Ishikawa (cell line): ENCODE results near the gene PRKN.

Experiments
- CEBPB ChIP-seq: IDR thresholded peaks from 2 replicates; pipeline ENCODE4 v1.6.1; 2012
- CREB1 ChIP-seq: IDR thresholded peaks from 2 replicates; pipeline ENCODE4 v1.6.1; 2012; ENCODE audit warnings: low read depth
- EGR1 ChIP-seq: IDR thresholded peaks from 2 replicates; pipeline ENCODE4 v1.6.1; 2012
- EP300 ChIP-seq: IDR thresholded peaks from 2 replicates; pipeline ENCODE4 v1.6.1; 2012; ENCODE audit warnings: borderline replicate concordance
- FOXM1 ChIP-seq: IDR thresholded peaks from 2 replicates; pipeline ENCODE4 v1.6.1; 2012; ENCODE audit warnings: low read depth, borderline replicate concordance
- NFIC ChIP-seq: IDR thresholded peaks from 2 replicates; pipeline ENCODE4 v1.6.1; 2012
- RAD21 ChIP-seq: IDR thresholded peaks from 2 replicates; pipeline ENCODE4 v1.6.1; 2012; ENCODE audit warnings: low read depth
- TAF1 ChIP-seq: IDR thresholded peaks from 2 replicates; pipeline ENCODE4 v1.6.1; 2012; ENCODE audit warnings: low read depth, mild to moderate bottlenecking
- TCF12 ChIP-seq: IDR thresholded peaks from 2 replicates; pipeline ENCODE4 v1.6.1; 2012; ENCODE audit warnings: low read depth
- TEAD4 ChIP-seq: IDR thresholded peaks from 2 replicates; pipeline ENCODE4 v1.6.1; 2012
- YY1 ChIP-seq: IDR thresholded peaks from 2 replicates; pipeline ENCODE4 v1.6.1; 2012; ENCODE audit warnings: low read depth
- ZBTB7A ChIP-seq: IDR thresholded peaks from 2 replicates; pipeline ENCODE4 v1.6.1; 2012; ENCODE audit warnings: low read depth
- TF ChIP-seq, protein P1 (sequence below): IDR thresholded peaks from 2 replicates; pipeline ENCODE4 v1.6.1; 2012
- TF ChIP-seq, protein P2 (sequence below): IDR thresholded peaks from 2 replicates; pipeline ENCODE4 v1.6.1; 2012; ENCODE audit warnings: low read depth, mild to moderate bottlenecking
- TF ChIP-seq, protein P3 (sequence below): IDR thresholded peaks from 2 replicates; pipeline ENCODE4 v1.6.1; 2012

Gene PRKN

DNA sequence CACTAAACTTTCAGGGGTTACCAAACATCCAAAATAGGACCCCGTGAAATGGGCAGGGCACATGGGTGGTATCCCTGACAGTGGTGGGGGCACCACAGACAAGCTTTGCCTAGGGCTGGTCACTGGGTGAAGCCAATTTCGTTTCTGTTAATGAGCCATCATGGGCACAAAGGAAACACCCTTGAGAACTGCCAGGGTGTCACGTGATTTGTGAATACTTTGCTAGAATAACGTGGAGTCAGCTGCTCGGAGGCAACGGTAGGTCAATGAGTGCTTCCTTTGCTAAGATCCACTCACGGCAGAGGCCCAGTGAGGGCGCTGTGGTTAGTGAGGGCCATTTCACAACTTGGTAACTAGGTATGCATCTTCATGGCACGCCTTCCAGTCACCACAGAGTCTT is 1366.0 kb downstream of the PRKN start:
- TF ChIP-seq CREB1: no peak
- TF ChIP-seq NFIC: no peak
- TF ChIP-seq, protein P1, sequence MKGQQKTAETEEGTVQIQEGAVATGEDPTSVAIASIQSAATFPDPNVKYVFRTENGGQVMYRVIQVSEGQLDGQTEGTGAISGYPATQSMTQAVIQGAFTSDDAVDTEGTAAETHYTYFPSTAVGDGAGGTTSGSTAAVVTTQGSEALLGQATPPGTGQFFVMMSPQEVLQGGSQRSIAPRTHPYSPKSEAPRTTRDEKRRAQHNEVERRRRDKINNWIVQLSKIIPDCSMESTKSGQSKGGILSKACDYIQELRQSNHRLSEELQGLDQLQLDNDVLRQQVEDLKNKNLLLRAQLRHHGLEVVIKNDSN: no peak
- TF ChIP-seq, protein P2, sequence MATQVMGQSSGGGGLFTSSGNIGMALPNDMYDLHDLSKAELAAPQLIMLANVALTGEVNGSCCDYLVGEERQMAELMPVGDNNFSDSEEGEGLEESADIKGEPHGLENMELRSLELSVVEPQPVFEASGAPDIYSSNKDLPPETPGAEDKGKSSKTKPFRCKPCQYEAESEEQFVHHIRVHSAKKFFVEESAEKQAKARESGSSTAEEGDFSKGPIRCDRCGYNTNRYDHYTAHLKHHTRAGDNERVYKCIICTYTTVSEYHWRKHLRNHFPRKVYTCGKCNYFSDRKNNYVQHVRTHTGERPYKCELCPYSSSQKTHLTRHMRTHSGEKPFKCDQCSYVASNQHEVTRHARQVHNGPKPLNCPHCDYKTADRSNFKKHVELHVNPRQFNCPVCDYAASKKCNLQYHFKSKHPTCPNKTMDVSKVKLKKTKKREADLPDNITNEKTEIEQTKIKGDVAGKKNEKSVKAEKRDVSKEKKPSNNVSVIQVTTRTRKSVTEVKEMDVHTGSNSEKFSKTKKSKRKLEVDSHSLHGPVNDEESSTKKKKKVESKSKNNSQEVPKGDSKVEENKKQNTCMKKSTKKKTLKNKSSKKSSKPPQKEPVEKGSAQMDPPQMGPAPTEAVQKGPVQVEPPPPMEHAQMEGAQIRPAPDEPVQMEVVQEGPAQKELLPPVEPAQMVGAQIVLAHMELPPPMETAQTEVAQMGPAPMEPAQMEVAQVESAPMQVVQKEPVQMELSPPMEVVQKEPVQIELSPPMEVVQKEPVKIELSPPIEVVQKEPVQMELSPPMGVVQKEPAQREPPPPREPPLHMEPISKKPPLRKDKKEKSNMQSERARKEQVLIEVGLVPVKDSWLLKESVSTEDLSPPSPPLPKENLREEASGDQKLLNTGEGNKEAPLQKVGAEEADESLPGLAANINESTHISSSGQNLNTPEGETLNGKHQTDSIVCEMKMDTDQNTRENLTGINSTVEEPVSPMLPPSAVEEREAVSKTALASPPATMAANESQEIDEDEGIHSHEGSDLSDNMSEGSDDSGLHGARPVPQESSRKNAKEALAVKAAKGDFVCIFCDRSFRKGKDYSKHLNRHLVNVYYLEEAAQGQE: no peak
- TF ChIP-seq EP300: no peak
- no peak for TF ChIP-seq FOXM1
- TF ChIP-seq EGR1: no peak
- TF ChIP-seq TEAD4: no peak
- TF ChIP-seq TAF1: no peak
- TF ChIP-seq TCF12: no peak
- TF ChIP-seq ZBTB7A: no peak
- no peak for TF ChIP-seq YY1
- no peak for TF ChIP-seq RAD21
- TF ChIP-seq, protein P3, sequence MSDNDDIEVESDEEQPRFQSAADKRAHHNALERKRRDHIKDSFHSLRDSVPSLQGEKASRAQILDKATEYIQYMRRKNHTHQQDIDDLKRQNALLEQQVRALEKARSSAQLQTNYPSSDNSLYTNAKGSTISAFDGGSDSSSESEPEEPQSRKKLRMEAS: no peak

DNA sequence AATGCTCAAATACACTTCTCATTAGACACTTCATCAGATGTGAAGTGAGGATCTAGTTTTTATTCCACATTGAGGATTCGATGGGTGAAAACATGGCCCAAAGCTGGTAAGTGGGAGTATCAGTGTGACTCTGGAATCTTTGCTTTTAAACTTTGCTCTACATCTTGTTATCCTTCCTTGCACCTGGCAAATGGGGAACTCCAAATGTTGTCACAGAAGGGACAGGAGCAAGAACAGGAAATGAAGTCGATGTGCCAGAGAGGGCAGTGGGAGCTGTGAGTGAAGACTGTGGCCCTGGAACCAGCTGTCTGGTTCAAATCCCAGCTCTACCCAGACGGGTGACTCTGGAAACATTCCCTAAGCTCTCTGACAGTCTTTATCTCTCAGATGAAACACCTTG is 1367.0 kb downstream of the PRKN start:
- TF ChIP-seq EGR1: no peak
- TF ChIP-seq EP300: no peak
- TF ChIP-seq RAD21: no peak
- no peak for TF ChIP-seq FOXM1
- TF ChIP-seq TEAD4: no peak
- no peak for TF ChIP-seq YY1
- TF ChIP-seq, protein P3: no peak
- TF ChIP-seq CEBPB: no peak
- TF ChIP-seq, protein P2: no peak
- no peak for TF ChIP-seq TAF1
- TF ChIP-seq, protein P1: no peak
- TF ChIP-seq ZBTB7A: no peak
- no peak for TF ChIP-seq NFIC
- no peak for TF ChIP-seq CREB1

DNA sequence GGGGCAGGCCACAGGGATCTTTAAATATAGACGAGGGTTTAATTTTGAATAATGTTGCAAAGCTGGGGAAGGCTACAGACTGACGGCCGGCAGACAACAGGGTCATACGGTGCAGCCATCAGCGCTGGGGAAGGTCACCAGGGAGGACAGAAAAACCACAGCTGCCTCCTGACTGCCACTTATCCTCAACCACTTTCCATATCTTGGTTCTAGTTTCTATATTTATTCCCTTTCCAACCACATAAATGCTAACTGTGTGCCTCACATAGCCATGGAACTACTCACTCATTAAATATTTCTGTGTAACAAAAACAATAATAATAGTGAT is 1368.0 kb downstream of the PRKN start:
- TF ChIP-seq TAF1 (no peak), RAD21 (no peak), CREB1 (no peak), YY1 (no peak), EP300 (no peak), NFIC (no peak), ZBTB7A (no peak), TEAD4 (no peak), EGR1 (no peak)
- TF ChIP-seq, protein P3: no peak
- TF ChIP-seq, protein P1: no peak

DNA sequence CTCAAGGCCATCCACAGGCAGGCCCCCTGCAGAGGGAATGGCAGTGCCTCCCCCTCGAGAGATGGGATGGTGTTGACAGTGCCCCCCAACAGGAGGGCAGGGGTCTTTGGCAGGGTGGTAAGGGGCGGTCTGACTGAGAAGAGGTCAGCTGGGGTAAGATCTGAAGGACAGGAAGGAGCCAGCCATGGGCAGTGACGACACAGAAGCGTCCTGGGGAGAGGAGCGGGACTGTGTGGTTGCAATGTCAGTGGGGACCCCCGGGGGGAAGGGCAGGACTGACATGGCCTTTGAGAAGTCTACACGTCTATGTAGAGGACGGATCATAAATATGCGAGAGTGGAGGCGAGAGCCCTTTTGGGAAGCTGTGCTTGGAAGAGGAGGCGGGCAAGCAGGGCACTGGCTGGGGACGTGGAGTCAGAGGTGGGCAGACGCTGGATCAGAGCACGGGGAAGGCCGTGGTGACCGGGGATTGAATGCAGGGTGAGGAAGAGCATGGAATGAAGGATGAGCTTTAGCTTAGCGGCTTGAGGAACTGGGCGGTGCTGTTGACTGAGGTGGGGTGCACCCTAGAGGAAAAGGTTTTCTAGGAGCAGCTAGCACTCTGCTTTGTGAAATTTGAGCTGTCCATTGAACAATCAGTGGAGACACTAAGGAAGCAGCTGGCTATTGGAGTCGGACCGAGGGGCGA is 1371.3 kb downstream of the PRKN start:
- TF ChIP-seq CEBPB: no peak
- no peak for TF ChIP-seq TAF1
- TF ChIP-seq YY1: no peak
- TF ChIP-seq, protein P2: no peak
- no peak for TF ChIP-seq TCF12
- no peak for TF ChIP-seq FOXM1
- TF ChIP-seq RAD21: no peak
- no peak for TF ChIP-seq ZBTB7A
- TF ChIP-seq, protein P1: no peak
- TF ChIP-seq, protein P3: no peak
- TF ChIP-seq CREB1: no peak
- TF ChIP-seq TEAD4: no peak
- no peak for TF ChIP-seq NFIC
- TF ChIP-seq EP300: no peak
- TF ChIP-seq EGR1: no peak
